CD4-positive, alpha-beta T cell treated with Interleukin-6 at 100 ng/mL for 8 hours (primary cell): ENCODE results near the gene SNX32.

Source experiments
- DNase-seq: peaks from one replicate; pipeline ENCODE4 v3.0.0-alpha.2; 2020; ENCODE audit warnings: mixed read lengths, low spot score

The SNX32 gene

GRCh38 chr11:65833297-65834030 lies at the start of gene SNX32:
SNX32 (plus strand) TSS chr11:65833963; CDS start chr11:65834066, 103 bp downstream.
- DNase-seq: peak; percentile 94

GRCh38 chr11:65785319-65786007 lies 48.3 kb upstream of the SNX32 start:
- no peak for DNase-seq

GRCh38 chr11:65786008-65786785 lies 47.6 kb upstream of the SNX32 start:
- no peak for DNase-seq

- peak; percentile 21 for DNase-seq
Measured at GRCh38 chr11:65786786-65787636, 46.8 kb upstream of the SNX32 start, which contains the start of gene OVOL1. OVOL1 (plus strand) TSS chr11:65787063; CDS start chr11:65787374, 311 bp downstream.

GRCh38 chr11:65787649-65788622 lies 45.8 kb upstream of the SNX32 start:
- no peak for DNase-seq

GRCh38 chr11:65788821-65789220 lies 44.9 kb upstream of the SNX32 start:
- DNase-seq: no peak

- no peak for DNase-seq
Measured at GRCh38 chr11:65789230-65790103, 44.3 kb upstream of the SNX32 start.

GRCh38 chr11:65790104-65790901 lies 43.5 kb upstream of the SNX32 start:
- no peak for DNase-seq

GRCh38 chr11:65790902-65791650 lies 42.7 kb upstream of the SNX32 start:
- DNase-seq: no peak

GRCh38 chr11:65791719-65792213 lies 42.0 kb upstream of the SNX32 start:
- no peak for DNase-seq

- no peak for DNase-seq
Measured at GRCh38 chr11:65792456-65792855, 41.3 kb upstream of the SNX32 start.

GRCh38 chr11:65793144-65793581 lies 40.6 kb upstream of the SNX32 start:
- no peak for DNase-seq

GRCh38 chr11:65793625-65794400 lies 40.0 kb upstream of the SNX32 start:
- DNase-seq: no peak

- no peak for DNase-seq
Measured at GRCh38 chr11:65794570-65795510, 38.9 kb upstream of the SNX32 start.

GRCh38 chr11:65796726-65797601 lies 36.8 kb upstream of the SNX32 start:
- no peak for DNase-seq
